Sigmoid colon (tissue), 7 donors: Measurements from ENCODE around the gene TTI1. TPM values are rescaled to one million over a fixed set of nuclear protein-coding genes. Genes with fewer than 3 reads are reported as not detected.

Source experiments
- DNase-seq: peaks from one replicate; pipeline ENCODE4 v3.0.0-alpha.2; 2019
- H3K27ac ChIP-seq, 4 donors: fragments of 200-600 bp; sonication (generic); one replicate each; pipeline ENCODE4 v1.5.1; 2016 to 2019; ENCODE audit warnings: mild to moderate bottlenecking in 1 of 4
- H3K27me3 ChIP-seq, 3 donors: fragments of 200-600 bp; sonication (generic); one replicate each; pipeline ENCODE4 v1.5.1; 2019; ENCODE audit warnings: mild to moderate bottlenecking in 1 of 3
- H3K36me3 ChIP-seq, 4 donors: fragments of 200-600 bp; sonication (generic); one replicate each; pipeline ENCODE4 v1.5.1; 2016 to 2019
- H3K4me1 ChIP-seq, 4 donors: fragments of 200-600 bp; sonication (generic); one replicate each; pipeline ENCODE4 v1.5.1; 2017 to 2019
- H3K4me3 ChIP-seq, 4 donors: fragments of 200-600 bp; sonication (generic); one replicate each; pipeline ENCODE4 v1.5.1; 2017 to 2019; ENCODE audit warnings: mild to moderate bottlenecking in 2 of 4, moderate library complexity in 1 of 4
- H3K9me3 ChIP-seq, 4 donors: fragments of 200-600 bp in 3 of 4; sonication (generic) in 3 of 4; one replicate each; pipeline versions ENCODE4 v1.5.1 to v1.6.1; 2013 to 2019
- EP300 ChIP-seq, 4 donors: sonication (generic); formaldehyde crosslinking; IDR thresholded peaks; one replicate each; pipeline ENCODE4 v1.6.1; 2017; ENCODE audit warnings: antibody characterized with exemption in 4 of 4
- POLR2A ChIP-seq, 2 donors: fragments of 450-650 bp; IDR thresholded peaks; one replicate each; pipeline ENCODE4 v1.6.1; 2016; ENCODE audit warnings: antibody characterized with exemption in 2 of 2, mild to moderate bottlenecking in 2 of 2, moderate library complexity in 2 of 2
- POLR2AphosphoS5 ChIP-seq, 4 donors: sonication (generic); formaldehyde crosslinking; IDR thresholded peaks; one replicate each; pipeline ENCODE4 v1.6.1; 2017; ENCODE audit warnings: antibody characterized with exemption in 4 of 4
- WGBS, 2 donors: extraction: QIAGEN DNeasy Blood & Tissue Kit; methylation state at CpG; one replicate each; pipeline ENCODE4 v1.1.7; 2013; 5-methylcytosine and 5-hydroxymethylcytosine counted together
- intact Hi-C: fragments of 100-400 bp; cut with DNase I; formaldehyde crosslinking; loops from one replicate; pipeline ENCODE4 v1.15.1; 2023
- polyA plus RNA-seq, 3 donors: library from polyadenylated mRNA; stranded (reverse); fragments of 200-250 nt; gene quantifications; one replicate each; pipeline ENCODE4 v1.2.3, GENCODE V29; 2013
- total RNA-seq, 4 donors: library from RNA; depleted of rRNA; stranded (reverse); fragments of >200 nt; gene quantifications; one replicate each; pipeline ENCODE4 v1.1.0, GENCODE V29; 2016
- TF ChIP-seq, protein P1 (sequence below), 4 experiments: fragments of 450-650 bp in 3 of 4; fragments of 200-600 bp in 1 of 4; IDR thresholded peaks; one replicate each; pipeline ENCODE4 v1.5.1; 2016 to 2019; ENCODE audit warnings: antibody characterized with exemption in 4 of 4, mild to moderate bottlenecking in 3 of 4, moderate library complexity in 2 of 4
- donor health status: healthy with polysubstance abuse.
- donor health status: Bipolar disorder and iron deficiency.
- donor health status: healthy.

TTI1 gene
- total and polyA plus RNA-seq, 7 donors = 2.4 to 11.7 (median 10.5) TPM

- TF ChIP-seq, protein P1, sequence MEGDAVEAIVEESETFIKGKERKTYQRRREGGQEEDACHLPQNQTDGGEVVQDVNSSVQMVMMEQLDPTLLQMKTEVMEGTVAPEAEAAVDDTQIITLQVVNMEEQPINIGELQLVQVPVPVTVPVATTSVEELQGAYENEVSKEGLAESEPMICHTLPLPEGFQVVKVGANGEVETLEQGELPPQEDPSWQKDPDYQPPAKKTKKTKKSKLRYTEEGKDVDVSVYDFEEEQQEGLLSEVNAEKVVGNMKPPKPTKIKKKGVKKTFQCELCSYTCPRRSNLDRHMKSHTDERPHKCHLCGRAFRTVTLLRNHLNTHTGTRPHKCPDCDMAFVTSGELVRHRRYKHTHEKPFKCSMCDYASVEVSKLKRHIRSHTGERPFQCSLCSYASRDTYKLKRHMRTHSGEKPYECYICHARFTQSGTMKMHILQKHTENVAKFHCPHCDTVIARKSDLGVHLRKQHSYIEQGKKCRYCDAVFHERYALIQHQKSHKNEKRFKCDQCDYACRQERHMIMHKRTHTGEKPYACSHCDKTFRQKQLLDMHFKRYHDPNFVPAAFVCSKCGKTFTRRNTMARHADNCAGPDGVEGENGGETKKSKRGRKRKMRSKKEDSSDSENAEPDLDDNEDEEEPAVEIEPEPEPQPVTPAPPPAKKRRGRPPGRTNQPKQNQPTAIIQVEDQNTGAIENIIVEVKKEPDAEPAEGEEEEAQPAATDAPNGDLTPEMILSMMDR (IDR thresholded peaks at IDR 0.05) = no peak
- TF ChIP-seq POLR2A (IDR thresholded peaks at IDR 0.05) (no peak), POLR2AphosphoS5 (IDR thresholded peaks at IDR 0.05) (no peak), EP300 (IDR thresholded peaks at IDR 0.05) (no peak)
Observed at GRCh38 chr20:38067717-38068365, 34.6 kb upstream of the TTI1 start.

GRCh38 chr20:38066969-38067716 is 33.9 kb upstream of the TTI1 start:
- peaks cover 0 to 96% (median 30%) of the 10 kb centered on the region in 4 donors for H3K36me3 ChIP-seq
- intact Hi-C loops = no loop called here
- H3K27ac ChIP-seq = peak overlapping the region in 2 of 4 donors; percentile 39 to 48

More at GRCh38 chr20:38067717-38068365, 34.6 kb upstream of the TTI1 start:
- Histone ChIP-seq H3K36me3 (peaks cover 0 to 92% (median 28%) of the 10 kb centered on the region in 4 donors), H3K27ac (peak overlapping the region in 2 of 4 donors; percentile 13 to 48), H3K27me3 (no peaks in the 10 kb centered on the region), H3K9me3 (no peaks in the 10 kb centered on the region), H3K4me3 (no peak overlapping the region), H3K4me1 (peaks cover 0 to 28% (median 19%) of the 10 kb centered on the region in 4 donors)
- no peak for DNase-seq
- intact Hi-C loops = no loop called here
- 91% methylated on average over 15 of the region's 15 CpGs for WGBS, 2 donors

DNA sequence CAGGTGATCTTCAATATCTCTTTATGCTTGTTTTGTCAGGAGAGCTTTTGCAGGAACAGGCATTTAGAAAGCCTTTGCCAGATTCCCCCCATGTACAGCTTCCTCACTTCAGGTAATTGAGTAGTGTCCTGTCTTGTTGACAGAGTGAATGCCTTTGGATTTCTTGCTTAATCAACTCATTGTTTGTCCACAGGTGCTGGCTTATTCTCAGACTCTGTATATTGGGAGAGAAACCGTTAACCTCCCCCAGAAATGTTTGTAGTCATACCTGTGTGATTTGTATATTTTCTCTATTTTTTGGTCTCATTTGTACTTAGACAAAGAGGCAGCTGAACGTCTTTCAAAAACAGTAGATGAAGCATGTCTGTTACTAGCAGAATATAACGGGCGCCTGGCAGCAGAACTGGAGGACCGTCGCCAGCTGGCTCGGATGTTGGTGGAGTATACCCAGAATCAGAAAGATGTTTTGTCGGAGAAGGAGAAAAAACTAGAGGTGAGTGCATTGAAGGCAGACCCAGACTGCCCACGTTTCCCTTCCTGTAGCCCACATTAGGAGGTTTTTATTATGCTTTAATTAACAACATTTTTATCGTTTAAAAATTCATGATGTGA is 32.6 kb upstream of the TTI1 start:
- H3K27ac ChIP-seq = peak overlapping the region in 2 of 4 donors; percentile 24 to 39

More at GRCh38 chr20:38066969-38067716, 33.9 kb upstream of the TTI1 start:
- Histone ChIP-seq H3K4me3 (no peak overlapping the region), H3K9me3 (no peaks in the 10 kb centered on the region), H3K4me1 (peaks cover 0 to 23% (median 13%) of the 10 kb centered on the region in 4 donors), H3K27me3 (no peaks in the 10 kb centered on the region)
- TF ChIP-seq EP300 (IDR thresholded peaks at IDR 0.05) = peak in 1 of 4 donors; percentile 13
- TF ChIP-seq POLR2A (IDR thresholded peaks at IDR 0.05) = no peak
- TF ChIP-seq, protein P1 (IDR thresholded peaks at IDR 0.05) = no peak
- peak in 1 of 4 donors; percentile 53 for TF ChIP-seq POLR2AphosphoS5 (IDR thresholded peaks at IDR 0.05)
- WGBS, 2 donors = 82 to 84% methylated on average over 9 of the region's 9 CpGs
- no peak for DNase-seq

DNA sequence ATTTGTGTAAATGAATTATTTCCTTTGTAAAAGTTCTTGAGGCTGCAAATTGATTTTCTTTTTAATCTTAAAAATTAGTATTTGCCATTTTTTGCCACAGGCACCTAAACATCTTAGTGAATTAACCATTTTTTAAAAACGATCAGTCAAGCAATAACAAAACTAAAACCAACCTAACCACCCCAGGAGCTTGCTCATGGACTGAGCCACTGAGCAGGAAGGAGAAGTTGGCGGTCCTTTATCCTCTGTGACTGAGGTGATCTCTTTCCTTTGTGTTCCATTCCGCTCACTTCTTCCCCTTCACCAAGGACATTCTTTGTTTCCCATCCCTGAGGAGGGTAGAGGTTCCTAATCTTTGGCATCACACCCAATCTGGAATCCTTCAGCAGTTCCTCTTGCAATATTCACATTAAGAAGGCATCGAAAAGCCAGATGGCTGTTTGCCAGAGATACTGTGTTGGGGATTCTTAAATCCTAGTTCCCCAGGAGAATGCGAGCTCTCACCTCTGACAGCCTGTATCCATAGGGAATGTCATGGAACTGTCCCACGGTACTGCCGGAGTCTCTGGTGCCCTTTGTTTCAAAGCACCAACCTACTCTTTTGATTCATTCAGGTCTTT is 30.8 kb upstream of the TTI1 start:
- no peaks in the 10 kb centered on the region for H3K9me3 ChIP-seq
- intact Hi-C loops = no loop called here
- H3K36me3 ChIP-seq = peaks cover 13 to 98% (median 37%) of the 10 kb centered on the region in 4 donors
- H3K4me3 ChIP-seq = no peak overlapping the region
- DNase-seq = no peak
- H3K27ac ChIP-seq = no peak overlapping the region
- TF ChIP-seq POLR2A (IDR thresholded peaks at IDR 0.05) (no peak), POLR2AphosphoS5 (IDR thresholded peaks at IDR 0.05) (no peak), EP300 (IDR thresholded peaks at IDR 0.05) (no peak)
- TF ChIP-seq, protein P1 (IDR thresholded peaks at IDR 0.05) = no peak
- no peaks in the 10 kb centered on the region for H3K27me3 ChIP-seq
- 89 to 93% methylated on average over 7 of the region's 7 CpGs for WGBS, 2 donors
- H3K4me1 ChIP-seq = peaks cover 0 to 23% (median 12%) of the 10 kb centered on the region in 4 donors

More for the DNA sequence above, 32.6 kb upstream of the TTI1 start:
- Histone ChIP-seq H3K36me3 (peaks cover 0 to 96% (median 32%) of the 10 kb centered on the region in 4 donors), H3K27me3 (no peaks in the 10 kb centered on the region), H3K9me3 (no peaks in the 10 kb centered on the region), H3K4me3 (no peak overlapping the region), H3K4me1 (peaks cover 0 to 23% (median 12%) of the 10 kb centered on the region in 4 donors)
- TF ChIP-seq POLR2A (IDR thresholded peaks at IDR 0.05) = no peak
- no peak for TF ChIP-seq POLR2AphosphoS5 (IDR thresholded peaks at IDR 0.05)
- no peak for TF ChIP-seq EP300 (IDR thresholded peaks at IDR 0.05)
- TF ChIP-seq, protein P1 (IDR thresholded peaks at IDR 0.05) = no peak
- WGBS, 2 donors = 87 to 94% methylated on average over 10 of the region's 10 CpGs
- intact Hi-C loops = no loop called here
- no peak for DNase-seq
